ENCODE data around the gene MAIP1.

MAIP1 gene

GRCh38 chr2:199991691-199992090 is 36.3 kb downstream of the MAIP1 start:
- DNase-seq (ENCODE audit: low spot score) = no peak

- no peak for DNase-seq (ENCODE audit: low spot score)
Measured at GRCh38 chr2:199992296-199992695, 36.9 kb downstream of the MAIP1 start.

- no peak for DNase-seq (ENCODE audit: low spot score)
Measured at GRCh38 chr2:199994371-199994770, 39.0 kb downstream of the MAIP1 start.

GRCh38 chr2:199994896-199995295 is 39.5 kb downstream of the MAIP1 start:
- no peak for DNase-seq (ENCODE audit: low spot score)

- DNase-seq (ENCODE audit: low spot score) = no peak
Measured at GRCh38 chr2:199997296-199997695, 41.9 kb downstream of the MAIP1 start.

DNA sequence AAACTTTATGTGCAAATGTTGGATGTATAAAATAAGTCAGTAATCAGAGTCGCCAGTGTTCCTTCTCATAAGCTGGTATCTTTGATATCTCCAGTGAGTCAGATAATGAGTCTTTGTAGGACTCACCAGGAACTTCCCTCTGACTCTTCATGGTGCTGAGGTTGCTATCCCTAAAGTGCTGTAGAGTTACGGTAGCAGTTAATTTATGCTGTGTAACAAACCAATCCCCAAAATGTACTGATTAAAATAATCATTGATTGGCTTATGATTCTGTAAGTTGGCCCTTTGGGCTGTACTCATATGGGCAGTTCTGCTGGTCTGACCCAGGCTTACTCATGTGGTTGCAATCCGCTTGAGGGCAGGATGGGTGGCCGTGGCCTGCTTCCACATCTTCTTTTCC is 43.8 kb downstream of the MAIP1 start:
- no peak for DNase-seq (ENCODE audit: low spot score)

DNA sequence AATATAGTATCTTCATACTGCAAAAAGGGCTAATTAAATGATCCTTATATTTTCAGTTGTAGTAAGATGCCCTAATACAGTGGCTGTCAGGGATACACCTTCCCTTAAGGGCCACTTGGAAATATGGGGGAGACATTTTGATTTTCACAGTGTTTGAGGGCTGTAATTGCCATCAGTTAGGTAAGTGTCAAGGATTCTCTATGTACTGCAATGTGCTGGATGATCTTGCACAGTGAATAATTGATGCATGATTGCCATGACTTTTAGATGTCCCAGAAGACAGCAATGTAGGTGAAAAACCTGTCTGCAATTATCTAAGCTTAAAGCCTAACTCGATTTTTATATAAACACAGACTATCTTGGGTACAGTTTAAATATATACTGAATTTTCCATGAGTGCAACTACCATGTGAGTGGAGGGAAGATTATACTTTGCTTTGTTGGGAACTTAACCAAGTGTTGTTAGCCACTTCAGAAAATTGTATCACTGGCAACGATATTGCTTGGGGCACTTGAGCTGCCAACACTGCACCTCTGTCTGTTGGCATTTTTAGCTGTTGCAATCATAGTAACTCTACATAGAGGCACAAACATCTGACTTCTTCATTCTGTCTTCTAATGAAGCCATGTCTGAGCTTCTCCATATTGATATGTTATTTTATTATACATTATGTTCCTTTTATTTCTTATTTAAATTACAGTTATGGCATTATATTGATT is 45.2 kb downstream of the MAIP1 start:
- no peak for DNase-seq (ENCODE audit: low spot score)

- DNase-seq (ENCODE audit: low spot score) = no peak
Measured at GRCh38 chr2:200003444-200003843, 48.1 kb downstream of the MAIP1 start.

- DNase-seq (ENCODE audit: low spot score) = no peak
Measured at GRCh38 chr2:200005675-200006074, 50.3 kb downstream of the MAIP1 start.

DNA sequence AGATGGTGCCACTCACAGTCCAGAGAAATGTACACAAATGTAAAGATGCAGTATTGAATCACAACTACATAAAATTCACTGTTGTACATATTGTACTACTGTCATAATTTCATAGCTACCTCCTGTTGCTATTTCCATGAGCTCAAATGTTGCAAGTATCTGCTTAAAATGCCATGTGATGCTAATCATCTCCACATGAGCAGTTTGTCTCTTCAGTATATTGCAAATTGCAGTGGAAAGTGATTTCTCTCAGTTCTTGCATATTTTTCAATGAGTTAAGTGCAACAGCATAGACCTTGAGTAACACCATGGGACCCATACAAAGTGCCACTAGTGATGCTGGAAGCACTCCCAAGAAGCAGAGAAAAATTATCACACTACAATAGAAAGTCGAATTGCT is 51.9 kb downstream of the MAIP1 start:
- no peak for DNase-seq (ENCODE audit: low spot score)

DNA sequence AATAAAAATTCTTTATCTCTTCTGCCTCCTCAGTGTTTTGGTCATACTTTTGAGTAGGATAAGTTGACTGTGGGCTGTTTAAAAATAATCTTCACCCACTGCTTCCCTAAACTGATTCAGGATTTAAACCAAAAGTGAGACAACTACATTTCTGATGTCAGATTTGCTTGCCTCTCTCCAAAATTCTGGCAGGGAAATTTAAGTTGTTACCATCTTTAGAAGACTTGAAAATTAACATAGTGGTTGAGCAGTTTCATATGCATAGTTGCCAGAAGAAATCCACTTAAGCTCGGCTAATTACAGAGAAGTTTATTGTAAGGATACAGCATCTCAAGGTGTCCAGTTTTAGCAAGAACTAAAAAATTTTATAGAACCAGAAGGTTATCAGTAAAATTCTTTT is 57.0 kb downstream of the MAIP1 start:
- DNase-seq (ENCODE audit: low spot score) = no peak
